ENCODE data around the gene BRCA1. TPM values are rescaled to one million over a fixed set of nuclear protein-coding genes. Genes with fewer than 3 reads are reported as not detected.

The BRCA1 gene
- total RNA-seq, 2 experiments from 2014 or later, result 62.5 to 66.5 TPM

DNA sequence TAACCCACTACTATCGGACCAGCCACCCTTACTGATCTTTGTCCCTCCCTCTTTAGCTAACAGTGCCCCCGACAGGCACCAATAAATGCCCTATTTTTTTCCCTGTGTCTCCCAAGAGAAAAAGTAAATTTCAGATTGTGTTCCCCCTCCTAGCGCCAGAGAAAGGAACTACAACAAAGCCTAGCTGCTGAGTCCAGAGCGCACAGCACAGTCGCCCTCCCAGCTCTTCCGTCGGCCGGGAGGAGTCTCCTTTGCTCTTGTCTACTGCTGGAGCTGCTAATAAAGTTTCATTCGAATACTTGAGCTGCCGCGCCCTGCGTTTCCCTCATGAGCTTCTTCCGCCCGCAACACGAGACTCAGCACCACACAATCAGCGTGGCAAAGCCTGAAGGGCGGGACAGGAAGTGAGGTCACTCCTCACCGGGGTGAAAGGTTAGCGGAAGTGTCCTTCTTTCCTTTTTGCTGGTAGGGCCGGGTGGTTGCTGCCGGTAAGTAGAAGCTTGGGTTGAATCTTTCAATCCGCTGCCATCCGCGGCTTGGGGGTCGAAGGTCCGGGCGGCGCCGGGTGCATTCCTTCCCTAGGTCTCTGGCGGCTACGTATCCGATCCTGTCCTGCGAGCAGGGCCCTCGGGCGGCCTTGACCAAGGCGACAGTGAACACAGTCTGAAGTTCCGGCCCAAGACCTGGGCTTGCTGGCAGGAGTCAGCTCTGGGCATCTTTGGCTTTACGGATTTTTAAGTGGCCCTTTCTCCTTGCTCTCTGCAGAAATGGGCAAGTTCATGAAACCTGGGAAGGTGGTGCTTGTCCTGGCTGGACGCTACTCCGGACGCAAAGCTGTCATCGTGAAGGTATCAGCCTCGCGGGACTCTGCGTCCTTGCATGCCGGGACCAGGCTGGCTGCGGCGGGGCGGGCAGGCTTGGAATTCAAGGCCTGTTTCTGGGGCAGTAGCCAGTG is 126.9 kb downstream of the BRCA1 start, which contains the start of gene RPL27:
TSS of gene RPL27 (plus strand) at position 436 of the 955 bp plus-strand sequence. CDS start at position 768, 332 bp downstream.
- Mint-ChIP-seq H3K36me3 (ENCODE audit: low read depth) (peaks cover 58% of the 10 kb centered on the region), H3K4me3 (peak within 1 kb of the TSS; percentile 94), H3K4me1 (peaks cover 35% of the 10 kb centered on the region)

DNA sequence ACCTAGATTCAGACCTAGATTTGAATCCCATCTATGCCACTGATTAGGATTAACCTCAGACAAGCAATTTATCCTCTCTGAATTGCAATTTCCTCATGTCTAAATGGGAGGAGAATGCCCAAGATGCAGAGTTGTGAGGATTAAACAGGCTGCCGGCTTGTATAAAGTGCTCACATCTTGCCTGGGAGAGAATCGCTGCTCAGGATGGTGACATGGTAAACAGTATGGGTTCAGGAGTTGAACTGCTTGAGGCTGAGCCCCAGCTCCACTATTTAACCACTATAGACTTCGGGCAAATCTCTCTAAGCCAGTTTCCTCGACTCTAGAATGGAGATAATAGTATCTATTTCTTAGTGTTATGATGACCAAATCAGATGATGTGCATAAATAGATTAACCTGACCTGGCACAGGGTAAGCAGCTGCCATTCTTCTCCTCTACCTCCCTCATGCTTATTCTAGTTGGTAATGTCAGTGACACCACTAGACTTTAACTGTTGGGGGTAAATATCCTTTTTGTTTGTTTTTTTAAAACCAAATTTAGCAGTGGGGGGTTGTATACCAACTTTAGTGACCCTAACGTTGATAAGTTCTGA is 127.7 kb downstream of the BRCA1 start:
- Mint-ChIP-seq H3K9me3 (no peaks in the 10 kb centered on the region), H3K36me3 (ENCODE audit: low read depth) (peaks cover 56% of the 10 kb centered on the region), H3K27ac (peak overlapping the region; percentile 96), H3K4me1 (peaks cover 35% of the 10 kb centered on the region), H3K4me3 (peak overlapping the region; percentile 94), H3K27me3 (no peaks in the 10 kb centered on the region)
- CTCF ChIA-PET, result interaction anchor here (0.8 to 2.9 kb wide), 27 partner anchors 9 to 1073 kb away, joined by 3 to 24 read pairs (median 4); partner anchors contain the start of genes AARSD1, BECN1, COA3 and DHX8
- POLR2A ChIA-PET, result interaction anchor here (0.6 to 3.4 kb wide), 40 partner anchors 10 to 1132 kb away, joined by 3 to 103 read pairs (median 8); partner anchors contain the start of genes AARSD1, BECN1, BRCA1 and DHX8
- DNase-seq, result no peak

More for the DNA sequence above, 126.9 kb downstream of the BRCA1 start, which contains the start of gene RPL27:
- POLR2A ChIA-PET, result interaction anchor here (0.6 to 3.4 kb wide), 43 partner anchors 11 to 1133 kb away, joined by 3 to 103 read pairs (median 7); partner anchors contain the start of genes AARSD1, BECN1, BRCA1 and DHX8
- peak within 1 kb of the TSS; percentile 96 for H3K27ac Mint-ChIP-seq
- no peaks in the 10 kb centered on the region for H3K9me3 Mint-ChIP-seq
- DNase-seq, result peak; percentile 98
- no peaks in the 10 kb centered on the region for H3K27me3 Mint-ChIP-seq
- CTCF ChIA-PET, result interaction anchor here (0.7 to 2.9 kb wide), 30 partner anchors 8 to 1072 kb away, joined by 3 to 24 read pairs (median 4); partner anchors contain the start of genes AARSD1, BECN1, COA3 and DHX8

Other genes starting within 250 kb of the BRCA1 start
- gene G6PC1, start 224.6 kb downstream of the BRCA1 start, total RNA-seq, result not detected
- gene AARSD1, start 160.9 kb downstream of the BRCA1 start, total RNA-seq, result 10 to 100 TPM; 27.9 to 28.5 TPM
- under 1 TPM; 0.40 to 0.65 TPM for gene PTGES3L, start 145.3 kb downstream of the BRCA1 start, total RNA-seq
- 10 to 100 TPM; 17.1 to 17.3 TPM for gene RUNDC1, start 144.8 kb downstream of the BRCA1 start, total RNA-seq
- gene RPL27, start 126.9 kb downstream of the BRCA1 start, total RNA-seq, result 100 to 1,000 TPM; 880 to 892 TPM
- 100 to 1,000 TPM; 149 to 154 TPM for gene IFI35, start 118.6 kb downstream of the BRCA1 start, total RNA-seq
- 10 to 100 TPM; 15.0 to 16.6 TPM for gene VAT1, start 103.0 kb downstream of the BRCA1 start, total RNA-seq
- not detected for gene RND2, start 100.1 kb downstream of the BRCA1 start, total RNA-seq
- gene NBR1, start 45.9 kb upstream of the BRCA1 start, total RNA-seq, result 10 to 100 TPM; 68.1 to 69.8 TPM
- 10 to 100 TPM; 12.9 to 13.8 TPM for gene TMEM106A, start 86.5 kb upstream of the BRCA1 start, total RNA-seq
- under 1 TPM in 1 of 2 experiments, not detected in 1; 0.53 TPM for gene CCDC200, start 103.3 kb upstream of the BRCA1 start, total RNA-seq
- 1,000 to 10,000 TPM; 6,842 to 7,042 TPM for gene RNU2-1, start 108.6 kb upstream of the BRCA1 start, total RNA-seq